Mesenchymal stem cell (in vitro differentiated cells and primary cell): ENCODE results near the gene DIRAS1.

ENCODE experiments used
- DNase-seq: peaks from one replicate; pipeline ENCODE4 v3.0.0-alpha.2; 2013
- H2AFZ ChIP-seq: one replicate; pipeline ENCODE4 v1.6.1; 2013; ENCODE audit warnings: low read depth, mild to moderate bottlenecking, control low read depth, inconsistent platforms, low read length, moderate library complexity
- H2AK5ac ChIP-seq: 2 replicates; pipeline ENCODE4 v1.6.1; 2013; ENCODE audit warnings: low read length, moderate library complexity, mild to moderate bottlenecking, inconsistent platforms; ENCODE audit not compliant: severe bottlenecking
- H2BK120ac ChIP-seq: one replicate; pipeline ENCODE4 v1.6.1; 2013; ENCODE audit warnings: low read depth, mild to moderate bottlenecking, inconsistent platforms, low read length, moderate library complexity
- H2BK12ac ChIP-seq, 2 experiments: one replicate each; pipeline ENCODE4 v1.6.1; 2013; ENCODE audit warnings: inconsistent platforms in 2 of 2, low read length in 2 of 2, mild to moderate bottlenecking in 2 of 2, moderate library complexity in 2 of 2, control low read depth in 1 of 2
- H2BK15ac ChIP-seq: one replicate; pipeline ENCODE4 v1.6.1; 2013; ENCODE audit warnings: mild to moderate bottlenecking, low read depth, inconsistent platforms; ENCODE audit not compliant: poor library complexity, severe bottlenecking
- H2BK5ac ChIP-seq: 2 replicates; pipeline ENCODE4 v1.6.1; 2013; ENCODE audit warnings: low read depth, mild to moderate bottlenecking, low read length, control low read depth, inconsistent platforms; ENCODE audit not compliant: poor library complexity, severe bottlenecking
- H3K14ac ChIP-seq, 2 experiments: one replicate each; pipeline ENCODE4 v1.6.1; 2013; ENCODE audit warnings: inconsistent platforms in 2 of 2, low read length in 2 of 2, control low read depth in 1 of 2, mild to moderate bottlenecking in 1 of 2, moderate library complexity in 1 of 2
- H3K18ac ChIP-seq, 2 experiments: one replicate each; pipeline ENCODE4 v1.6.1; 2013; ENCODE audit warnings: inconsistent platforms in 2 of 2, low read length in 2 of 2, control low read depth in 1 of 2, low read depth in 1 of 2, mild to moderate bottlenecking in 1 of 2
- H3K23ac ChIP-seq, 2 experiments: one replicate each; pipeline ENCODE4 v1.6.1; 2013; ENCODE audit warnings: inconsistent platforms in 2 of 2, low read length in 2 of 2, mild to moderate bottlenecking in 2 of 2, moderate library complexity in 2 of 2, control low read depth in 1 of 2
- H3K27ac ChIP-seq: 2 replicates; pipeline ENCODE4 v1.5.1; 2013; ENCODE audit warnings: mild to moderate bottlenecking, moderate library complexity, low read length, control low read depth, inconsistent platforms; ENCODE audit not compliant: poor library complexity, severe bottlenecking
- H3K27me3 ChIP-seq, 2 experiments: 2 replicates each; pipeline versions ENCODE4 v1.6.1 to v1.7.0; 2013; ENCODE audit warnings: low read length in 2 of 2, mild to moderate bottlenecking in 2 of 2, moderate library complexity in 2 of 2, control low read depth in 1 of 2, inconsistent platforms in 1 of 2; ENCODE audit not compliant: control insufficient read depth in 1 of 2, insufficient read depth in 1 of 2
- H3K36me3 ChIP-seq, 2 experiments: 2 replicates each; pipeline versions ENCODE4 v1.6.1 to v1.7.0; 2013; ENCODE audit warnings: low read length in 2 of 2, control low read depth in 1 of 2, inconsistent platforms in 1 of 2, low read depth in 1 of 2, mild to moderate bottlenecking in 1 of 2; ENCODE audit not compliant: insufficient read depth in 2 of 2, control insufficient read depth in 1 of 2
- H3K4ac ChIP-seq, 2 experiments: one replicate each; pipeline ENCODE4 v1.6.1; 2013; ENCODE audit warnings: inconsistent platforms in 2 of 2, low read length in 2 of 2, mild to moderate bottlenecking in 2 of 2, moderate library complexity in 2 of 2, control low read depth in 1 of 2, low read depth in 1 of 2
- H3K4me1 ChIP-seq: 2 replicates; pipeline ENCODE4 v1.6.1; 2013; ENCODE audit warnings: low read depth, low read length, control low read depth; ENCODE audit not compliant: control insufficient read depth, insufficient read depth
- H3K4me2 ChIP-seq: 2 replicates; pipeline ENCODE4 v1.6.1; 2013; ENCODE audit warnings: low read length, mild to moderate bottlenecking, inconsistent platforms; ENCODE audit not compliant: poor library complexity, severe bottlenecking
- H3K4me3 ChIP-seq, 2 experiments: 2 replicates each; pipeline versions ENCODE4 v1.5.1 to v1.7.0; 2013; ENCODE audit warnings: low read length in 2 of 2, mild to moderate bottlenecking in 2 of 2, control low read depth in 1 of 2, low read depth in 1 of 2; ENCODE audit not compliant: insufficient read depth in 1 of 2
- H3K79me1 ChIP-seq: replicated peaks from 2 replicates; pipeline ENCODE4 v1.6.1; 2013; ENCODE audit warnings: mild to moderate bottlenecking, control low read depth, low read length, inconsistent platforms; ENCODE audit not compliant: poor library complexity, severe bottlenecking
- H3K9ac ChIP-seq: 2 replicates; pipeline ENCODE4 v1.7.0; 2013; ENCODE audit warnings: mild to moderate bottlenecking, low read length, moderate library complexity
- H3K9me3 ChIP-seq: 2 replicates; pipeline ENCODE4 v1.7.0; 2013; ENCODE audit warnings: mild to moderate bottlenecking, low read length; ENCODE audit not compliant: control insufficient read depth
- H4K8ac ChIP-seq: one replicate; pipeline ENCODE4 v1.6.1; 2013; ENCODE audit warnings: inconsistent platforms, mild to moderate bottlenecking, low read length, moderate library complexity
- H4K91ac ChIP-seq: one replicate; pipeline ENCODE4 v1.6.1; 2013; ENCODE audit warnings: mild to moderate bottlenecking, low read length, inconsistent platforms
- WGBS: methylation state at CpG from one replicate; pipeline ENCODE4 v1.1.7; 2013; ENCODE audit warnings: mixed read lengths; 5-methylcytosine and 5-hydroxymethylcytosine counted together

Gene DIRAS1

GRCh38 chr19:2736550-2737190 is 15.5 kb upstream of the DIRAS1 start:
- no peak overlapping the region for H3K18ac ChIP-seq
- H3K27ac ChIP-seq: no peak overlapping the region
- H3K27me3 ChIP-seq: no peaks in the 10 kb centered on the region
- no peak overlapping the region for H3K14ac ChIP-seq
- H3K79me1 ChIP-seq: peaks cover 28% of the 10 kb centered on the region
- H2AFZ ChIP-seq: no peak overlapping the region
- peaks cover 26 to 54% of the 10 kb centered on the region in 2 experiments for H3K36me3 ChIP-seq
- no peak overlapping the region for H2BK12ac ChIP-seq
- no peak for DNase-seq
- H2BK15ac ChIP-seq: no peak overlapping the region
- no peak overlapping the region for H2BK5ac ChIP-seq
- H3K23ac ChIP-seq: no peak overlapping the region
- peaks cover 10% of the 10 kb centered on the region for H3K4me1 ChIP-seq
- no peak overlapping the region for H3K9ac ChIP-seq
- H3K4ac ChIP-seq: no peak overlapping the region
- H2AK5ac ChIP-seq: no peak overlapping the region
- H4K91ac ChIP-seq: no peak overlapping the region
- no peak overlapping the region for H2BK120ac ChIP-seq
- peaks cover 4% of the 10 kb centered on the region for H3K9me3 ChIP-seq
- no peak overlapping the region for H3K4me2 ChIP-seq
- 97% methylated on average over 15 of the region's 15 CpGs for WGBS
- no peak overlapping the region for H4K8ac ChIP-seq
- H3K4me3 ChIP-seq: no peak overlapping the region

- no peak overlapping the region for H3K14ac ChIP-seq
- no peaks in the 10 kb centered on the region for H3K27me3 ChIP-seq
- H3K4me1 ChIP-seq: peaks cover 10% of the 10 kb centered on the region
- H2AFZ ChIP-seq: no peak overlapping the region
- H3K9ac ChIP-seq: no peak overlapping the region
- no peak overlapping the region for H4K8ac ChIP-seq
- H3K4me3 ChIP-seq: no peak overlapping the region
- no peak overlapping the region for H2BK5ac ChIP-seq
- H3K36me3 ChIP-seq: peaks cover 26 to 60% of the 10 kb centered on the region in 2 experiments
- no peak overlapping the region for H2AK5ac ChIP-seq
- no peak overlapping the region for H3K27ac ChIP-seq
- peaks cover 28% of the 10 kb centered on the region for H3K79me1 ChIP-seq
- no peak overlapping the region for H3K23ac ChIP-seq
- no peak overlapping the region for H4K91ac ChIP-seq
- H2BK120ac ChIP-seq: no peak overlapping the region
- DNase-seq: no peak
- no peak overlapping the region for H3K4ac ChIP-seq
- peaks cover 4% of the 10 kb centered on the region for H3K9me3 ChIP-seq
- H2BK15ac ChIP-seq: no peak overlapping the region
- WGBS: 96% methylated on average over 12 of the region's 12 CpGs
- no peak overlapping the region for H3K18ac ChIP-seq
- no peak overlapping the region for H3K4me2 ChIP-seq
- no peak overlapping the region for H2BK12ac ChIP-seq
Observed at GRCh38 chr19:2735374-2735773, 14.2 kb upstream of the DIRAS1 start.

- Histone ChIP-seq H3K4me1 (peaks cover 10% of the 10 kb centered on the region), H2BK12ac (no peak overlapping the region), H3K14ac (no peak overlapping the region), H3K27ac (no peak overlapping the region), H3K4ac (no peak overlapping the region), H3K27me3 (no peaks in the 10 kb centered on the region), H2AK5ac (no peak overlapping the region), H3K79me1 (peaks cover 28% of the 10 kb centered on the region), H3K36me3 (peaks cover 26 to 60% of the 10 kb centered on the region in 2 experiments), H4K91ac (no peak overlapping the region), H2BK120ac (no peak overlapping the region), H3K9me3 (peaks cover 4% of the 10 kb centered on the region), H3K18ac (no peak overlapping the region), H3K23ac (no peak overlapping the region), H3K9ac (no peak overlapping the region), H2AFZ (no peak overlapping the region), H3K4me2 (no peak overlapping the region), H2BK15ac (no peak overlapping the region), H3K4me3 (no peak overlapping the region), H2BK5ac (no peak overlapping the region), H4K8ac (no peak overlapping the region)
- no peak for DNase-seq
- WGBS: 96% methylated on average over 26 of the region's 26 CpGs
Observed at GRCh38 chr19:2734589-2735288, 13.6 kb upstream of the DIRAS1 start.

GRCh38 chr19:2733930-2734588 is 12.9 kb upstream of the DIRAS1 start:
- H3K27ac ChIP-seq: no peak overlapping the region
- no peak overlapping the region for H3K14ac ChIP-seq
- peaks cover 22% of the 10 kb centered on the region for H3K79me1 ChIP-seq
- peaks cover 4% of the 10 kb centered on the region for H3K9me3 ChIP-seq
- no peak overlapping the region for H3K9ac ChIP-seq
- H2AFZ ChIP-seq: no peak overlapping the region
- H2BK120ac ChIP-seq: no peak overlapping the region
- H3K36me3 ChIP-seq: peaks cover 26 to 60% of the 10 kb centered on the region in 2 experiments
- no peak overlapping the region for H3K4me3 ChIP-seq
- H3K4ac ChIP-seq: no peak overlapping the region
- H2AK5ac ChIP-seq: no peak overlapping the region
- H4K91ac ChIP-seq: no peak overlapping the region
- peaks cover 4% of the 10 kb centered on the region for H3K4me1 ChIP-seq
- H2BK15ac ChIP-seq: no peak overlapping the region
- 94% methylated on average over 35 of the region's 35 CpGs for WGBS
- no peaks in the 10 kb centered on the region for H3K27me3 ChIP-seq
- H2BK12ac ChIP-seq: no peak overlapping the region
- no peak overlapping the region for H4K8ac ChIP-seq
- H3K18ac ChIP-seq: no peak overlapping the region
- H3K4me2 ChIP-seq: no peak overlapping the region
- no peak for DNase-seq
- H2BK5ac ChIP-seq: no peak overlapping the region
- H3K23ac ChIP-seq: no peak overlapping the region
